NCI-H226 (cell line): Measurements from ENCODE around the gene HTN3.
A peak's percentile ranks its signal among the peaks of the same experiment; 100 is the strongest.
"Not testable (repeated sequence)": the region's sequence is repeated elsewhere in the genome, so short reads cannot be mapped to it uniquely, and the experiment has no call there.

ENCODE experiments used
- DNase-seq: peaks from one replicate; pipeline ENCODE4 v3.0.0-alpha.2; 2015

The HTN3 gene

DNA sequence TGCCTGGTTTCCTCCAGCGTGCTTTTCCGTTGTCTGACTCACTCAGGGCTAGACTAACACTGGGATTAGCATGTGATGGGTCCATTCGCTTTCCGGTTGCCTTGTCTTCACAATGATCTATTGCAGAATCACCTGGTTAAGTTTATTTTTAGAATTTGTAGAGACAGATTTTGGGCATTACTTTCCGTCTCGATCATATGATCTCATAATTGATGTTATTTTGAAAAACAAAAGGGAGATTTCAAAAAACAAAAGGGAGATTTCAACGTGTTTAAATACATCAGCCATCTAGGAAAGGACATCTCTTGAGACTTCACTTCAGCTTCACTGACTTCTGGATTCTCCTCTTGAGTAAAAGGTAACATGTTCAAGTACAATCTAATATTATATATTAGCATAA lies at the start of gene HTN3:
Gene HTN3, plus strand, starts transcription at position 301 of the 400 bp plus-strand sequence. CDS start 2,282 bp downstream, outside the sequence.
- DNase-seq: not testable (repeated sequence)

- DNase-seq: peak; percentile 78
Observed at GRCh38 chr4:69984030-69984443, 44.2 kb upstream of the HTN3 start.

GRCh38 chr4:69986663-69987062 lies 41.6 kb upstream of the HTN3 start:
- no peak for DNase-seq

GRCh38 chr4:69991016-69991415 lies 37.2 kb upstream of the HTN3 start:
- DNase-seq: no peak

DNA sequence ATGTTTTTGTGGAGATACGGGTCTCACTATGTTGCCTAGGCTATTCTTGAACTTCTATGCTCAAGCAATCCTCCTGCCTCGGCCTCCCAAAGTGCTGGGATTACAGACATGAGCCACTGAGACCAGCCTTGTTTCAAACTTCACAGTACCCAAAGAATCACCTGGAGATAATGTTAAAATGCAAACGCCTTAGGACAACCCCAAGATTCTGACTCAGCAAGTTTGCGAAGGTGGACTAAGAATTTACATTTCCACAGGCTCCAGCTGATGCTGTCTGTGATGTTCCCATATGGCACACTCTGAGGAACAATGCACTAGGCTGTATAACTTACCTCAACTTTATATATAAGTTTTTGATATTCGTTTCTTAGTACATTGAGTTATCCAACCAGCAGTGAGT lies 33.5 kb upstream of the HTN3 start:
- DNase-seq: no peak

GRCh38 chr4:69995526-69996016 lies 32.7 kb upstream of the HTN3 start, which contains the start of gene STATH:
TSS of gene STATH (plus strand) at chr4:69995966. CDS start at chr4:69998438, 2,472 bp downstream.
- DNase-seq: peak; percentile 6

DNA sequence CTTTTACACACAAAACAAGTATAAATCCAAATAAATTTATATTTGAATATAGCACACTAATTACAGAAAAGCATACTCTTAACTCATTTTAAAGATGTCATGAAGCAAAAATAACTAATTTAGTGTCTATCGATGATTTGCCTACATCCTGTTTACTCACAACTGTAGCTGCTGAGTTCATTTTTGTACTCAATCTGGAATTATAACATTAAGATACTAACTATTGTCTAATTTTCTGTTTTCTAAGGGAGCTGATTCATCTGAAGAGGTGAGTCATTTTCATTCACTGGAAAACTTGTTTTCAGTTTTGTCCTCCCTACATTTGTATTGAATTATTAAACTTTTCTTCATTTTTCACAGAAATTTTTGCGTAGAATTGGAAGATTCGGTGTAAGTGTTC lies 28.8 kb upstream of the HTN3 start:
- no peak for DNase-seq

DNA sequence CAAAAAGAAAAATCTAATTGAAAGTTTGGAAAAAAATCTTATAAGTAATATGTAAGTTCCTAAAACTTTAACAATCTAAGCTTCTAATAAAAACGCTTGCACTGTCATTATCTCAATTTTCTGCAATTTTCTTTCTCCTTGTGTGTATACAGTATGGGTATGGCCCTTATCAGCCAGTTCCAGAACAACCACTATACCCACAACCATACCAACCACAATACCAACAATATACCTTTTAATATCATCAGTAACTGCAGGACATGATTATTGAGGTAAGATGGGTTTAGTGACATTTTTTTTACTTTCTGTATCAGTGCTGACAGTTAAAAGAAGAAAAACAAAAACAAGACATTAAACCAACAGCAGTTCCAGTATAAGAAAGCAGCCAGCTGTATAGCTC lies 27.5 kb upstream of the HTN3 start:
- no peak for DNase-seq

GRCh38 chr4:70002507-70002906 lies 25.8 kb upstream of the HTN3 start:
- DNase-seq: no peak

GRCh38 chr4:70008771-70009170 lies 19.5 kb upstream of the HTN3 start:
- DNase-seq: no peak

DNA sequence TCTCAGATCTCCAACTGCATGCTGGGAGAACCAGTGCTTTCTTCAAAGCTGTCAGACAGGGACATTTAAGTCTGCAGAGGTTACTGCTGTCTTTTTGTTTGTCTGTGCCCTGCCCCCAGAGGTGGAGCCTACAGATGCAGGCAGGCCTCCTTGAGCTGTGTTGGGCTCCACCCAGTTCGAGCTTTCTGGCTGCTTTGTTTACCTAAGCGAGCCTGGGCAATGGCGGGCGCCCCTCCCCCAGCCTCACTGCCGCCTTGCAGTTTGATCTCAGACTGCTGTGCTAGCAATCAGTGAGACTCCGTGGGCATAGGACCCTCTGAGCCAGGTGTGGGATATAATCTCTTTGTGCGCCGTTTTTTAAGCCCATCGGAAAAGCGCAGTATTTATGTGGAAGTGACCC lies 9.3 kb upstream of the HTN3 start:
- DNase-seq: not testable (repeated sequence)

- DNase-seq: no peak
Observed at GRCh38 chr4:70023218-70023617, 5.0 kb upstream of the HTN3 start.

DNA sequence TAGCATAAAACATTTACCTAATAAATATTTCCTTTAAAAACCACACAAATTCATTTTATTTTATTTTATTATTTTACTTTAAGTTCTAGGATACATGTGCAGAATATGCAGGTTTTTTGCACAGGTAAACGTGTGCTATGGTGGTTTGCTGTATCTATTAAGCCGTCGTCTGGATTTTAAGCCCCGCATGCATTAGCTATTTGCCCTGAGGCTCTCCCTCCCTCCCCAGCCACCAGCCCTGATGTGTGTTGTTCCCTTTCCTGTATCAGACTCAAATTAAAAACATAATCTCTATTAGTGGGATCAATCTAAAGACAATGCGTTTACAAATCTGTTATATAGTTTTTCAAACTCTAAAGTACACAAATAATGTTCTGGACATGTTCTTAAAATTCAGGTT lies 1.2 kb upstream of the HTN3 start:
- no peak for DNase-seq

- not testable (repeated sequence) for DNase-seq
Observed at GRCh38 chr4:70037559-70037958, 9.3 kb downstream of the HTN3 start.

DNA sequence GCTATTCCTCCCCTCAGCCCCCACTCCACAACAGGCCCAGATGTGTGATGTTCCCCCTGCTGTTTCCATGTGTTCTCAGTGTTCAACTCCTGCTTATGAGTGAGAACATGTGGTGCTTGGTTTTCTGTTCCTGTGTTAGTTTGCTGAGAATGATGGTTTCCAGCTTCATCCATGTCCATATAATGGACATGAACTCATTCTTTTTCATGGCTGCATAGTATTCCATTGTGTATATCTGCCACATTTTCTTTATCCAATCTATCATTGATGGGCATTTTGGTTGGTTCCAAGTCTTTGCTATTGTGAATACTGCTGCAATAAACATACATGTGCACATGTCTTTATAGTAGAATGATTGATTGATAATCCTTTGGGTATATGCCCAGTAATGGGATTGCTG lies 11.7 kb downstream of the HTN3 start:
- DNase-seq: not testable (repeated sequence)

GRCh38 chr4:70041652-70042286 lies 13.5 kb downstream of the HTN3 start:
- DNase-seq: no peak

- not testable (repeated sequence) for DNase-seq
Observed at GRCh38 chr4:70050138-70050537, 21.9 kb downstream of the HTN3 start, which contains the start of gene HTN1. TSS of gene HTN1 (plus strand) at chr4:70050438. CDS start at chr4:70053077, 2,639 bp downstream.

GRCh38 chr4:70056534-70056933 lies 28.3 kb downstream of the HTN3 start:
- not testable (repeated sequence) for DNase-seq

- no peak for DNase-seq
Observed at GRCh38 chr4:70057651-70058050, 29.4 kb downstream of the HTN3 start.

DNA sequence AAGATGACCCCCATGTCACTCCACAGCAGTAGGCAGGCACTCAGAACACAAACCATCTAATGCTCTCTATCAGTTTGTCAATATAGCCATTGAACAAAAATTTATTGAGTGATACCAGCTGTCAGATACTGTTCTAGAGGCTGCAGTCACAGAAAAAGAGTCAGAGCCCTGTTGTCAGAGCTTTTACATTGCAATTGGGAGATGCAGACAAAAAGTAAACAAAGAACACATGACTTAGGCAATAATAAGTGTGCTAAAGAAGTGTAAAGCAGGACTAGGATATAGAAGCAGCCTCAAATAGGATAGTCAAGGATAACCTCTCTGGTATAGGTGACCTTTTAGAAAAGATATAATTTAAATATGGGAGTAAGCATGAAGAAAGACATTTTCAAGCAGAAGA lies 30.9 kb downstream of the HTN3 start:
- DNase-seq: no peak

DNA sequence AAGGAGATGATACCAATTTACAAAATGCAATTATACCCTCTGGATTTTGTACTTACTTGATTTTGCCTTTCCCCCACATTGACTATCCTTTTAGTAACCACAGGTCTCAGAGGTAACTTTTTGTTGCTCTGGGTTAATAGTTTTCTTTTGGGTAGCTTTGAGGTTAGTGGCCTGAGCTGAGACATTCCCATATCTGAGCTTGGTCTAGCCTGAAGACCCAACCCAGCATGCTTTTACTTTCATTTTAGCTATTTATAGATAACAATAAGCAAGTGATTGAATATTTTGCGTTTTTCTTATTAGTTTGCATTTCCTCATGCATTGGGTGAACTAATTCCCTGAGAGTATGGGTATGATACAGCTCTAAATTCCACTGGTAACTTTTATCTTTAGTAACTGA lies 33.7 kb downstream of the HTN3 start:
- no peak for DNase-seq

DNA sequence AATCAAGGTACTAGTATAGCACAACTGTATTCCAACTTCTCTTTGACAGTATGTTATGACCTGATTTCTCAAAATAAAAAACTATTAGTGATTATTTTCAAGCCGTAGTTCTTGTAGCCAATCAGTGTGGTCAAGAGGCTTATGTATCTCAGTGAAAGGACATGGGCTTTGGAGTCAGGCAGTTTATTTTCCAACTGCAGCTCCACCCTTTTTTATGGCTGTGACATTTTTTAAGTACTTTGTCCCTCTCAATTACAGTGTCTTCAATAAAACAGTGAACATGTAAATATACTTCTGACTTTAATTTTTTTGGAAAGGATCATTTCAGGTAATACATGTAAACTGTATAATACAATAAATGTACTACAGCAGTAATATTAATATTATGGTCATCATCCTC lies 51.9 kb downstream of the HTN3 start:
- no peak for DNase-seq
